ENCODE data around the gene HMGN5. TPM values are rescaled to one million over a fixed set of nuclear protein-coding genes. Genes with fewer than 3 reads are reported as not detected.

Gene HMGN5
- total RNA-seq, 3 donors from 2014 or later, result 4.0 to 5.8 (median 4.1) TPM

- intact Hi-C loops (cut with DNase I, micrococcal nuclease), result no loop called here
- Histone ChIP-seq H3K36me3 (ENCODE audit: low read depth) (no peaks in the 10 kb centered on the region), H3K4me3 (no peak overlapping the region), H3K9me3 (no peaks in the 10 kb centered on the region), H3K4me1 (ENCODE audit: low read depth) (peaks cover 3% of the 10 kb centered on the region)
- no peak for ATAC-seq
- TF ChIP-seq CTCF (IDR thresholded peaks at IDR 0.05), result no peak
- DNase-seq, result no peak
Measured at GRCh38 chrX:81232218-81232617, 30.5 kb upstream of the HMGN5 start.

GRCh38 chrX:81231476-81231875 is 29.8 kb upstream of the HMGN5 start:
- intact Hi-C loops (cut with DNase I, micrococcal nuclease), result no loop called here
- ATAC-seq, result no peak
- H3K4me3 ChIP-seq, result no peak overlapping the region
- no peak for DNase-seq
- H3K36me3 ChIP-seq (ENCODE audit: low read depth), result no peaks in the 10 kb centered on the region
- no peaks in the 10 kb centered on the region for H3K9me3 ChIP-seq
- H3K4me1 ChIP-seq (ENCODE audit: low read depth), result peaks cover 3% of the 10 kb centered on the region
- TF ChIP-seq CTCF (IDR thresholded peaks at IDR 0.05), result no peak

GRCh38 chrX:81229901-81230300 is 28.2 kb upstream of the HMGN5 start:
- ATAC-seq (no peak), DNase-seq (no peak)
- H3K9me3 ChIP-seq, result no peaks in the 10 kb centered on the region
- H3K36me3 ChIP-seq (ENCODE audit: low read depth), result no peaks in the 10 kb centered on the region
- peaks cover 3% of the 10 kb centered on the region for H3K4me1 ChIP-seq (ENCODE audit: low read depth)
- no peak overlapping the region for H3K4me3 ChIP-seq
- intact Hi-C loops (cut with DNase I, micrococcal nuclease), result no loop called here
- no peak for TF ChIP-seq CTCF (IDR thresholded peaks at IDR 0.05)

- no peak for TF ChIP-seq CTCF (IDR thresholded peaks at IDR 0.05)
- no peaks in the 10 kb centered on the region for H3K36me3 ChIP-seq (ENCODE audit: low read depth)
- no peak for DNase-seq
- peak; percentile 39 for ATAC-seq
- intact Hi-C loops (cut with DNase I, micrococcal nuclease), result no loop called here
- no peak overlapping the region for H3K4me3 ChIP-seq
- no peaks in the 10 kb centered on the region for H3K9me3 ChIP-seq
- H3K4me1 ChIP-seq (ENCODE audit: low read depth), result peaks cover 3% of the 10 kb centered on the region
Measured at GRCh38 chrX:81229229-81229628, 27.5 kb upstream of the HMGN5 start.

GRCh38 chrX:81215685-81216084 is 14.0 kb upstream of the HMGN5 start:
- Histone ChIP-seq H3K4me1 (ENCODE audit: low read depth) (no peaks in the 10 kb centered on the region), H3K4me3 (no peak overlapping the region), H3K36me3 (ENCODE audit: low read depth) (no peaks in the 10 kb centered on the region), H3K9me3 (no peaks in the 10 kb centered on the region)
- ATAC-seq, result no peak
- no peak for TF ChIP-seq CTCF (IDR thresholded peaks at IDR 0.05)
- intact Hi-C loops (cut with DNase I, micrococcal nuclease), result no loop called here
- no peak for DNase-seq

- H3K36me3 ChIP-seq (ENCODE audit: low read depth), result no peaks in the 10 kb centered on the region
- H3K4me1 ChIP-seq (ENCODE audit: low read depth), result no peaks in the 10 kb centered on the region
- no peak for TF ChIP-seq CTCF (IDR thresholded peaks at IDR 0.05)
- H3K9me3 ChIP-seq, result no peaks in the 10 kb centered on the region
- no peak for ATAC-seq
- no peak for DNase-seq
- intact Hi-C loops (cut with DNase I, micrococcal nuclease), result no loop called here
- no peak overlapping the region for H3K4me3 ChIP-seq
Measured at GRCh38 chrX:81208916-81209315, 7.2 kb upstream of the HMGN5 start.

All from mucosa of descending colon (tissue), 3 donors.